Myocyte (in vitro differentiated cells): ENCODE results near the gene SPIN1. TPM values are rescaled to one million over a fixed set of nuclear protein-coding genes. Genes with fewer than 3 reads are reported as not detected.
A peak's percentile ranks its signal among the peaks of the same experiment; 100 is the strongest.

Experiments
- DNase-seq: peaks from one replicate; pipeline ENCODE4 v3.0.0-alpha.2; 2012; ENCODE audit warnings: low read depth
- total RNA-seq: library from RNA; depleted of rRNA; stranded (reverse); fragments of >200 nt; gene quantifications from 2 replicates; pipeline ENCODE4 v1.2.3, GENCODE V29; 2014

The SPIN1 gene
- total RNA-seq, 1 donor from 2014 or later: 63.2 TPM

GRCh38 chr9:88488166-88488565 lies 99.9 kb downstream of the SPIN1 start:
- no peak for DNase-seq

GRCh38 chr9:88494983-88495721 lies 106.9 kb downstream of the SPIN1 start:
- DNase-seq: no peak

DNA sequence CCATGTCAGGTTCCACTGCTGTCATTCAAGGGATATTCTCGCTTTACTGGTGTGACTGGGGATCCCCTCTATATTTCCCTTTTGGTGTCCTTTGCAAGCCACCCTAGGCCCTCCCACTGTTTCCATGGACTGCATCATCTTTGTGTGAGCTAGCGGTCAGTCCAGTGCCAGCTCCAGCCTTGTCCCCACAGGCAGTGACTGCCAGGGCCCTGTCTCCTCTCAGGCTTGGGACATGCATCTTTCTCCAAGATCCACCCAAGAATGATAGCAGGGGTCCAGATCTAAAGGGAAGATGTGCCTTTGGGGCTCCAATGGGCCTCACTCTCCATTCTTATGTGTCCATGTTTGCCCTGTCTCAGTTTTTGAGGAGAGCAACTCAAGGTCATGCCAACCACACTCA lies 109.0 kb downstream of the SPIN1 start:
- DNase-seq: no peak

- no peak for DNase-seq
Observed at GRCh38 chr9:88498880-88499279, 110.6 kb downstream of the SPIN1 start.

GRCh38 chr9:88501086-88501485 lies 112.8 kb downstream of the SPIN1 start:
- peak; percentile 37 for DNase-seq

DNA sequence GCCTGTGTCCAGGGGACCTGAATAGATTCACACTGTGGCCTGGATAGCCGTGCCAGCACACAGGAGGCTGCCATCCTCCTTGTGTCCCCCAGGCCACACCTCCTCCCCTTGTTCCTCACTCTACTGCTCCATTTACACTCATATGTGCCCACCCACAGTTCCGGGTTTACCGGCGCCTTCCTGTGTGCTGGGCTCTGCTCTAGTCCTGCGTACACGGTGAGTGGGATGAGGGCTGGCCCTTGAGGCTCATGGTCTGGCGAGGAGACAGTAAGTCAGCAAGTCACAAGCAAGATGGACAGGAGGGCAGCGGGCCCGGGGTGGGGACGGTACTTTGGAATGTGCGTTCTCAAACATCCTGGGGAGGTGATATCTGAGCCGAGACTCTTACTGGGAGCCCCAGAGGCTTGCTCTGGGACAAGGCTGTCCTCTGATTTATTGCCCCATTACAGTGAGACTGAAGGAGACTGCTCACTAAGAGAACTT lies 114.3 kb downstream of the SPIN1 start:
- DNase-seq: no peak

- DNase-seq: no peak
Observed at GRCh38 chr9:88503081-88503844, 115.0 kb downstream of the SPIN1 start.

- DNase-seq: no peak
Observed at GRCh38 chr9:88503845-88504764, 115.9 kb downstream of the SPIN1 start.

- DNase-seq: no peak
Observed at GRCh38 chr9:88508326-88508725, 120.1 kb downstream of the SPIN1 start.

GRCh38 chr9:88511906-88512305 lies 123.7 kb downstream of the SPIN1 start:
- DNase-seq: no peak

GRCh38 chr9:88514247-88514646 lies 126.0 kb downstream of the SPIN1 start:
- no peak for DNase-seq

GRCh38 chr9:88521308-88521707 lies 133.1 kb downstream of the SPIN1 start:
- DNase-seq: no peak

GRCh38 chr9:88522360-88522759 lies 134.1 kb downstream of the SPIN1 start:
- DNase-seq: no peak

GRCh38 chr9:88523056-88523455 lies 134.8 kb downstream of the SPIN1 start:
- DNase-seq: no peak

DNA sequence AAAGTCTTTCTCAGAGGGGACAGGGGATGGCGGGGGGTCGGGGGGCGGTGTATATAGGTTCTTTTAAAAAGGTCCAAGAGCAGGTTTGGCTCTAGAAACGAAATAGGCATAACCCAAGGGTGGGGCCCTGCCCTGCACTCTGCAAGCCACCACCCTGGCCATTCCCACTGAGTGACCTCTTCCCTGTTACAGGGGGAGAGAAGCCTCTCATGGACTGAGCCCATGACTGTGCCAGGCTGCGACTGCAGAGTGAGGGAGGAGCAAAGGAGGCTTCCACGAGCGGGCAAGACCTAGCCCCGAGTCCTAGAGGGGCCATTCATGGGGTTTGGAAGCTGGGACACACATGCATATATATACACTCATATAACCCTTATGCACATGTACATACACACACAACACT lies 136.7 kb downstream of the SPIN1 start:
- DNase-seq: no peak

GRCh38 chr9:88527618-88528017 lies 139.4 kb downstream of the SPIN1 start:
- DNase-seq: peak; percentile 32

Other genes with a start within 250 kb of the SPIN1 start
- not detected in 2 replicates for gene SPATA31C2, start 250.0 kb upstream of the SPIN1 start, total RNA-seq
- 0.27 and 2.4 TPM in 2 replicates for gene NXNL2, start 146.7 kb downstream of the SPIN1 start, total RNA-seq